HEK293 (cell line): ENCODE results near the gene NSL1.

Experiments used
- SP2 ChIP-seq: fragments of 450-650 bp; formaldehyde crosslinking; IDR thresholded peaks from 2 replicates; pipeline ENCODE4 v1.5.1; 2016; ENCODE audit warnings: missing biosample characterization, missing genetic modification characterization
- TCF7L2 ChIP-seq: IDR thresholded peaks from 2 replicates; pipeline ENCODE4 v1.6.1; 2011; ENCODE audit warnings: low read depth, mild to moderate bottlenecking, inconsistent platforms, low read length, moderate library complexity, borderline replicate concordance
- ZNF23 ChIP-seq: fragments of 450-650 bp; formaldehyde crosslinking; IDR thresholded peaks from 2 replicates; pipeline ENCODE4 v1.5.1; 2016; ENCODE audit warnings: missing biosample characterization, missing genetic modification characterization, borderline replicate concordance
- ZNF248 ChIP-seq: fragments of 450-650 bp; formaldehyde crosslinking; IDR thresholded peaks from 2 replicates; pipeline ENCODE4 v1.5.1; 2017; ENCODE audit warnings: missing biosample characterization, missing genetic modification characterization
- TF ChIP-seq, protein P1 (sequence below): fragments of 450-650 bp; formaldehyde crosslinking; IDR thresholded peaks from 2 replicates; pipeline ENCODE4 v1.5.1; 2016; ENCODE audit warnings: missing biosample characterization, missing genetic modification characterization

DNA sequence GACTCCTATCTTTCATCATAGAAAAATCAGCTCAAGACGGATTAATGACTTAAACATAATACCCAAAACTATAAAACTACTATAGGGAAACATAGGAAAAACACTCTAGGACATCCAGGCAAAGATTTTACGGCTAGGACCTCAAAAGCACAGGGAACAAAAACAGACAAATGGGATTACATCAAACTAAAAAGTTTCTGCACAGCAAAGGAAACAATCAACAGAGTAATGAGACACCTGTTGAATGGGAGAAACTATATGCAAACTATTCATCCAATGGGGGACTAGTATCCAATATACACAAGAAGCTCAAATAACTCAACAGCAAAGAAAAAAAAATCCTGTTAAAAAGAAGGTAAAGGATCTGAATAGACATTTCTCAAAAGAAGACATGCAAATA is 18.6 kb downstream of the NSL1 start:
- TF ChIP-seq, protein P1, sequence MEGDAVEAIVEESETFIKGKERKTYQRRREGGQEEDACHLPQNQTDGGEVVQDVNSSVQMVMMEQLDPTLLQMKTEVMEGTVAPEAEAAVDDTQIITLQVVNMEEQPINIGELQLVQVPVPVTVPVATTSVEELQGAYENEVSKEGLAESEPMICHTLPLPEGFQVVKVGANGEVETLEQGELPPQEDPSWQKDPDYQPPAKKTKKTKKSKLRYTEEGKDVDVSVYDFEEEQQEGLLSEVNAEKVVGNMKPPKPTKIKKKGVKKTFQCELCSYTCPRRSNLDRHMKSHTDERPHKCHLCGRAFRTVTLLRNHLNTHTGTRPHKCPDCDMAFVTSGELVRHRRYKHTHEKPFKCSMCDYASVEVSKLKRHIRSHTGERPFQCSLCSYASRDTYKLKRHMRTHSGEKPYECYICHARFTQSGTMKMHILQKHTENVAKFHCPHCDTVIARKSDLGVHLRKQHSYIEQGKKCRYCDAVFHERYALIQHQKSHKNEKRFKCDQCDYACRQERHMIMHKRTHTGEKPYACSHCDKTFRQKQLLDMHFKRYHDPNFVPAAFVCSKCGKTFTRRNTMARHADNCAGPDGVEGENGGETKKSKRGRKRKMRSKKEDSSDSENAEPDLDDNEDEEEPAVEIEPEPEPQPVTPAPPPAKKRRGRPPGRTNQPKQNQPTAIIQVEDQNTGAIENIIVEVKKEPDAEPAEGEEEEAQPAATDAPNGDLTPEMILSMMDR (tag by site-specific recombination), result no peak
- TF ChIP-seq ZNF248 (tag by site-specific recombination) (no peak), SP2 (tag by site-specific recombination) (no peak), ZNF23 (tag by site-specific recombination) (no peak), TCF7L2 (no peak)
